Astrocyte (in vitro differentiated cells and primary cell): Measurements from ENCODE around the gene CFAP58. TPM values are rescaled to one million over a fixed set of nuclear protein-coding genes. Genes with fewer than 3 reads are reported as not detected.

Experiments used
- DNase-seq: peaks from one replicate; pipeline ENCODE4 v3.0.0-alpha.2; 2010; ENCODE audit warnings: low read depth
- FAIRE-seq: peaks from 2 replicates; lab custom pipeline; 2011; peaks lifted over from hg19 to GRCh38; lab: Jason Lieb, UNC
- H2AFZ ChIP-seq: 2 replicates; pipeline ENCODE4 v1.6.0; 2012; ENCODE audit warnings: low read depth, low read length, inconsistent platforms
- H3K27ac ChIP-seq: 2 replicates; pipeline ENCODE4 v1.5.1; 2011; ENCODE audit warnings: low read depth, low read length, inconsistent platforms
- H3K27me3 ChIP-seq: 2 replicates; pipeline ENCODE4 v1.6.0; 2011; ENCODE audit warnings: low read length, inconsistent platforms; ENCODE audit not compliant: insufficient read depth
- H3K36me3 ChIP-seq: 2 replicates; pipeline ENCODE4 v1.5.1; 2011; ENCODE audit warnings: low read length, inconsistent platforms; ENCODE audit not compliant: insufficient read depth
- H3K4me1 ChIP-seq: 2 replicates; pipeline ENCODE4 v1.5.1; 2011; ENCODE audit warnings: low read length, inconsistent platforms; ENCODE audit not compliant: insufficient read depth
- H3K4me2 ChIP-seq: 2 replicates; pipeline ENCODE4 v1.6.0; 2012; ENCODE audit warnings: low read length, inconsistent platforms
- H3K4me3 ChIP-seq: 2 replicates; pipeline ENCODE4 v1.5.1; 2011; ENCODE audit warnings: low read depth, mild to moderate bottlenecking, low read length, inconsistent platforms; ENCODE audit not compliant: insufficient read depth
- H3K79me2 ChIP-seq: 2 replicates; pipeline ENCODE4 v1.6.0; 2012; ENCODE audit warnings: mild to moderate bottlenecking, low read length, inconsistent platforms; ENCODE audit not compliant: insufficient read depth
- H3K9ac ChIP-seq: 2 replicates; pipeline ENCODE4 v1.6.0; 2012; ENCODE audit warnings: mild to moderate bottlenecking, low read length, inconsistent platforms
- H3K9me3 ChIP-seq: 2 replicates; pipeline ENCODE4 v1.5.1; 2012; ENCODE audit warnings: low read depth, mild to moderate bottlenecking, low read length, inconsistent platforms; ENCODE audit not compliant: insufficient read depth
- H4K20me1 ChIP-seq: 2 replicates; pipeline ENCODE4 v1.6.0; 2012; ENCODE audit warnings: low read length, inconsistent platforms; ENCODE audit not compliant: insufficient read depth
- H3K27ac Mint-ChIP-seq: one replicate; pipeline ENCODE4 v1.8.0; 2021; ENCODE audit warnings: mild to moderate bottlenecking, mixed read lengths; ENCODE audit not compliant: unreplicated experiment
- H3K27me3 Mint-ChIP-seq: one replicate; pipeline ENCODE4 v1.8.0; 2021; ENCODE audit warnings: low read depth, mixed read lengths; ENCODE audit not compliant: unreplicated experiment
- H3K36me3 Mint-ChIP-seq: one replicate; pipeline ENCODE4 v1.8.0; 2021; ENCODE audit warnings: low read depth, mixed read lengths; ENCODE audit not compliant: unreplicated experiment
- H3K4me1 Mint-ChIP-seq: one replicate; pipeline ENCODE4 v1.8.0; 2021; ENCODE audit warnings: low read depth, mixed read lengths; ENCODE audit not compliant: unreplicated experiment
- H3K4me3 Mint-ChIP-seq: one replicate; pipeline ENCODE4 v1.8.0; 2021; ENCODE audit warnings: mild to moderate bottlenecking, moderate library complexity, mixed read lengths; ENCODE audit not compliant: unreplicated experiment
- H3K9me3 Mint-ChIP-seq: one replicate; pipeline ENCODE4 v1.8.0; 2021; ENCODE audit warnings: mild to moderate bottlenecking, mixed read lengths; ENCODE audit not compliant: unreplicated experiment
- CTCF ChIP-seq: IDR thresholded peaks from 2 replicates; pipeline ENCODE4 v1.5.1; 2011; ENCODE audit warnings: low read depth, mild to moderate bottlenecking, inconsistent platforms, low read length, moderate library complexity; ENCODE audit not compliant: insufficient read depth
- EZH2 ChIP-seq: IDR thresholded peaks from 2 replicates; pipeline ENCODE4 v1.6.1; 2012; ENCODE audit warnings: mild to moderate bottlenecking, low read length, inconsistent platforms; ENCODE audit not compliant: insufficient read depth
- total RNA-seq: library from RNA; stranded (reverse); gene quantifications from 2 replicates; pipeline ENCODE4 v1.2.1, GENCODE V29; 2021

CFAP58 gene
- total RNA-seq, 1 donor from 2014 or later: 0.86 TPM

- no peaks in the 10 kb centered on the region for H3K36me3 Mint-ChIP-seq
- peaks cover 9% of the 10 kb centered on the region for H3K27me3 Mint-ChIP-seq
- no peak overlapping the region for H3K27ac Mint-ChIP-seq
- no peaks in the 10 kb centered on the region for H3K79me2 ChIP-seq
- H3K4me1 ChIP-seq: no peaks in the 10 kb centered on the region
- H3K27me3 ChIP-seq: peaks cover 3% of the 10 kb centered on the region
- H2AFZ ChIP-seq: no peak overlapping the region
- DNase-seq: no peak
- H3K4me1 Mint-ChIP-seq: no peaks in the 10 kb centered on the region
- no peak overlapping the region for H3K4me3 ChIP-seq
- no peak overlapping the region for H3K9ac ChIP-seq
- FAIRE-seq: no peak
- H3K27ac ChIP-seq: no peak overlapping the region
- no peaks in the 10 kb centered on the region for H3K36me3 ChIP-seq
- peaks cover 3% of the 10 kb centered on the region for H3K9me3 Mint-ChIP-seq
- no peaks in the 10 kb centered on the region for H4K20me1 ChIP-seq
- no peak overlapping the region for H3K4me3 Mint-ChIP-seq
- TF ChIP-seq EZH2: no peak
- no peaks in the 10 kb centered on the region for H3K9me3 ChIP-seq
- H3K4me2 ChIP-seq: no peak overlapping the region
Measured at GRCh38 chr10:104485632-104486031, 132.0 kb downstream of the CFAP58 start.

GRCh38 chr10:104486803-104487202 lies 133.2 kb downstream of the CFAP58 start:
- Histone ChIP-seq H4K20me1 (no peaks in the 10 kb centered on the region), H3K79me2 (no peaks in the 10 kb centered on the region), H3K9ac (no peak overlapping the region), H3K4me2 (no peak overlapping the region), H3K27ac (no peak overlapping the region), H3K9me3 (no peaks in the 10 kb centered on the region), H3K4me1 (no peaks in the 10 kb centered on the region), H2AFZ (no peak overlapping the region), H3K27me3 (peaks cover 3% of the 10 kb centered on the region), H3K36me3 (no peaks in the 10 kb centered on the region), H3K4me3 (no peak overlapping the region)
- Mint-ChIP-seq H3K27ac (peak overlapping the region; percentile 30), H3K36me3 (no peaks in the 10 kb centered on the region), H3K27me3 (peaks cover 9% of the 10 kb centered on the region), H3K4me1 (no peaks in the 10 kb centered on the region), H3K9me3 (peaks cover 3% of the 10 kb centered on the region), H3K4me3 (no peak overlapping the region)
- no peak for DNase-seq
- TF ChIP-seq CTCF (no peak), EZH2 (no peak)
- FAIRE-seq: no peak

GRCh38 chr10:104487794-104488438 lies 134.3 kb downstream of the CFAP58 start:
- no peak overlapping the region for H3K27ac Mint-ChIP-seq
- no peak overlapping the region for H3K4me3 ChIP-seq
- no peak overlapping the region for H3K4me2 ChIP-seq
- DNase-seq (no peak), FAIRE-seq (no peak)
- peaks cover 9% of the 10 kb centered on the region for H3K27me3 Mint-ChIP-seq
- H3K36me3 Mint-ChIP-seq: no peaks in the 10 kb centered on the region
- TF ChIP-seq EZH2 (no peak), CTCF (no peak)
- no peaks in the 10 kb centered on the region for H3K79me2 ChIP-seq
- no peak overlapping the region for H2AFZ ChIP-seq
- H3K27ac ChIP-seq: no peak overlapping the region
- peaks cover 3% of the 10 kb centered on the region for H3K27me3 ChIP-seq
- H3K36me3 ChIP-seq: no peaks in the 10 kb centered on the region
- H3K4me3 Mint-ChIP-seq: no peak overlapping the region
- H4K20me1 ChIP-seq: no peaks in the 10 kb centered on the region
- no peaks in the 10 kb centered on the region for H3K9me3 ChIP-seq
- peaks cover 5% of the 10 kb centered on the region for H3K9me3 Mint-ChIP-seq
- H3K4me1 ChIP-seq: no peaks in the 10 kb centered on the region
- no peak overlapping the region for H3K9ac ChIP-seq
- peaks cover under 1% of the 10 kb centered on the region for H3K4me1 Mint-ChIP-seq
